Measurements from ENCODE around the gene PPP1R9B. TPM values are rescaled to one million over a fixed set of nuclear protein-coding genes. Genes with fewer than 3 reads are reported as not detected.

PPP1R9B gene
- total and polyA plus RNA-seq, 2 of the 8 experiments (the other 6 are each of a cell fraction or from before 2014, with no cell fraction given) = 5.2 to 13.1 TPM

DNA sequence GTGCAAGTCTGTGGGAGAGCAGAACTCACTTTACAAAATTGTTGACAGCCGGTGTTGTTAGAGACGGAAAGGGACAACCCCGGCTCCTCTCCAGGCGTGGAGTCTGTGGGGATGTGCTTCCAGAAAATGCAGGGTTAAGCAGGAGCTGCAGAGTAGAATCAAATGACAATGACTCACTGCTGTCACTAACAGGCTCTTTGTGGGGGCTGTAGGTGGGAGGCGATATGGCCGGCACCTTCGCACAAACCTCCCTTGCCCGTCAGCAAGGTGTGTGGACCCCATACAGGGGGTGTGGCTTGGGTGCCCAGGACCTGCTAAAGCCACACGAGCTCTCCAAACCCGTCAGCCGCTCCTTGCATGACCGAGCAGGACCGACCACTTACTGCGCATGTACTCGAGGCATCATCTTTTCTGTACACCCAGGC lies 49.5 kb downstream of the PPP1R9B start (continued):
- TF ChIP-seq, protein P1, sequence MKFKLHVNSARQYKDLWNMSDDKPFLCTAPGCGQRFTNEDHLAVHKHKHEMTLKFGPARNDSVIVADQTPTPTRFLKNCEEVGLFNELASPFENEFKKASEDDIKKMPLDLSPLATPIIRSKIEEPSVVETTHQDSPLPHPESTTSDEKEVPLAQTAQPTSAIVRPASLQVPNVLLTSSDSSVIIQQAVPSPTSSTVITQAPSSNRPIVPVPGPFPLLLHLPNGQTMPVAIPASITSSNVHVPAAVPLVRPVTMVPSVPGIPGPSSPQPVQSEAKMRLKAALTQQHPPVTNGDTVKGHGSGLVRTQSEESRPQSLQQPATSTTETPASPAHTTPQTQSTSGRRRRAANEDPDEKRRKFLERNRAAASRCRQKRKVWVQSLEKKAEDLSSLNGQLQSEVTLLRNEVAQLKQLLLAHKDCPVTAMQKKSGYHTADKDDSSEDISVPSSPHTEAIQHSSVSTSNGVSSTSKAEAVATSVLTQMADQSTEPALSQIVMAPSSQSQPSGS (IDR thresholded peaks at IDR 0.05; ENCODE audit: low read length) = no peak
- TF ChIP-seq TAF7 (optimal IDR thresholded peaks at IDR 0.05; ENCODE audit: borderline replicate concordance, low read depth, low read length) = no peak
- TF ChIP-seq BRCA1 (IDR thresholded peaks at IDR 0.05; ENCODE audit: low read depth, low read length) = no peak
- no peak for TF ChIP-seq KDM5A (IDR thresholded peaks at IDR 0.05; ENCODE audit: low read length)
